ENCODE measurements around the gene MLLT3.

Gene MLLT3

DNA sequence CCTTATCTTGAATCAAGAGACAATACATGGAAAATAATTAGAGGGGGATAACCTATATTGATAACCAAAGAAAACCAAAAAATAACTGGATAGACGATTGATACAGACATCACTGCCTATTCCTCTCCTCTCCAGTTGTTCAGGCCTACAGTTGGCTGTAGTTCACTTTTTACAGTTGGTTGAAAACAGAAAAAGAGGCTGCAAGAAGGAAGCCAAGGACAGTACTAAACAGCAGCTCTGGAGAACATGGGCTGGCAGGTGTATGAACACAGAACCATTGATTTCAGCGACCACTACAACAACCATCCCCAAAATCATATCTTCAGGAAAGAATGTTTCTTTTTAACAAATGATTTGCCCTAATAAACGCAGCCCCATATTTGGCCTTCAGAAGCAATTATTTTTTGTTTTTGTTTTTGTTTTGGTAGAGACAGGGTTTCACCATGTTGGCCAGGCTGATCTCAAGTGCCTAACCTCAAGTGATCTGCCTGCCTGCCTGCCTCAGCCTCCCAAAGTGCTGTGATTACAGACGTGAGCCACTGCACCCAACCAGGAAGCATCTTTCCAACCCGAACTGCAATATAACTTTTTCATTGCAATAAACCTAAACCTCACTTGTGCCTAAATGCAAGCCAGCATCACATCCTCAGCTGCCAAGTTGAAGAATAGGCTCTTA is 64.3 kb downstream of the MLLT3 start:
- H3K4me3 ChIP-seq (ENCODE audit: low read depth, low read length), result peak overlapping the region; percentile 28
- TF ChIP-seq, protein P1, sequence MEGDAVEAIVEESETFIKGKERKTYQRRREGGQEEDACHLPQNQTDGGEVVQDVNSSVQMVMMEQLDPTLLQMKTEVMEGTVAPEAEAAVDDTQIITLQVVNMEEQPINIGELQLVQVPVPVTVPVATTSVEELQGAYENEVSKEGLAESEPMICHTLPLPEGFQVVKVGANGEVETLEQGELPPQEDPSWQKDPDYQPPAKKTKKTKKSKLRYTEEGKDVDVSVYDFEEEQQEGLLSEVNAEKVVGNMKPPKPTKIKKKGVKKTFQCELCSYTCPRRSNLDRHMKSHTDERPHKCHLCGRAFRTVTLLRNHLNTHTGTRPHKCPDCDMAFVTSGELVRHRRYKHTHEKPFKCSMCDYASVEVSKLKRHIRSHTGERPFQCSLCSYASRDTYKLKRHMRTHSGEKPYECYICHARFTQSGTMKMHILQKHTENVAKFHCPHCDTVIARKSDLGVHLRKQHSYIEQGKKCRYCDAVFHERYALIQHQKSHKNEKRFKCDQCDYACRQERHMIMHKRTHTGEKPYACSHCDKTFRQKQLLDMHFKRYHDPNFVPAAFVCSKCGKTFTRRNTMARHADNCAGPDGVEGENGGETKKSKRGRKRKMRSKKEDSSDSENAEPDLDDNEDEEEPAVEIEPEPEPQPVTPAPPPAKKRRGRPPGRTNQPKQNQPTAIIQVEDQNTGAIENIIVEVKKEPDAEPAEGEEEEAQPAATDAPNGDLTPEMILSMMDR (IDR thresholded peaks at IDR 0.05; ENCODE audit: low read depth, low read length), result no peak

DNA sequence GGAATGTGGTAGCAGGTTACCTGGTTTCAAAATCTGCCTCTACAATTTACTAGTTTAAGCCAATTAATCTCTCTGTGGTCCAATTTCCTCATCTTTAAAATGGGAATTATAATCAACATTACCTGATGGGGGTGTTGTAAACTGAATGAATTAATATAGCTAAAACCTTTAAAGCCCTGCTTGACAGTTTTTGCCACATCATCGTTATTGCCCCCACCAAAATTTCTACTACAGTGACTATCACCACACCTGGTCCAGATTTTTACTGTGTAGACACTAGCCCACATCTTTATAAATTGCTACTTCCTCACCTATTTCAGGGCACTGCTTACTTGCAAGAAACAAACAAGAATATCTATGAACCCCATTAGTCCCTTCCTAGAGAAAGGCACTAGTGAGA is 65.0 kb downstream of the MLLT3 start:
- H3K4me3 ChIP-seq (ENCODE audit: low read depth, low read length), result no peak overlapping the region
- TF ChIP-seq, protein P1 (IDR thresholded peaks at IDR 0.05; ENCODE audit: low read depth, low read length), result no peak

DNA sequence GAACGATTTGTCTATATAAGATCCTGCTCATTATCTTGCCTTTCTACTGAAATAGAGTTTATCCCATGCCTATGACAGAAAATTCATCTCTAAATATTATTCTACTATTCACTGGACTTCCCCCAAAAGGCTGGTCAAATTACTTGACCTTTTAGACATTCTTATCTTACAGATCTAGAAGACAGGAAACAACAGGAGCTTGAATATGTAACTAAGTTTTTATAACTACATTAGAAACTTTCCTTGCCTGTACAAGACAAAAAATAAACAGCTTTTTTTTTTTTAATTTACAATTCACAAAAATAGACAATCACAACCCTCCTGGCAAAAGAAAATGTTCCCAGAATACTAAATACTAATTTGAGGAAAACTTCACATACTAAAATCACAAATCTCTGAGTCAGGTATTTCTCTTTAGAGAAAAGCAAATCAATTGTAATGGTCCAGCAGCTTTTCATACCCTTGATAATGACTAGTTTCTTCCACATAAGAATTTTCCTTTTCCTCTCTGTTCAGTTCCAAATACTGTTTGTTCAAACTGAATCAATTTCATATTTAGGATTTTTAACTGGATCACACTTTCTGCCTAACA is 68.6 kb downstream of the MLLT3 start:
- TF ChIP-seq, protein P1 (IDR thresholded peaks at IDR 0.05; ENCODE audit: low read depth, low read length), result no peak
- no peak overlapping the region for H3K4me3 ChIP-seq (ENCODE audit: low read depth, low read length)

- TF ChIP-seq, protein P1 (IDR thresholded peaks at IDR 0.05; ENCODE audit: low read depth, low read length), result no peak
- no peak overlapping the region for H3K4me3 ChIP-seq (ENCODE audit: low read depth, low read length)
These were observed 69.3 kb downstream of the MLLT3 start for GRCh38 chr9:20552874-20553557.

GRCh38 chr9:20551835-20552234 is 70.5 kb downstream of the MLLT3 start:
- no peak overlapping the region for H3K4me3 ChIP-seq (ENCODE audit: low read depth, low read length)
- TF ChIP-seq, protein P1 (IDR thresholded peaks at IDR 0.05; ENCODE audit: low read depth, low read length), result no peak

DNA sequence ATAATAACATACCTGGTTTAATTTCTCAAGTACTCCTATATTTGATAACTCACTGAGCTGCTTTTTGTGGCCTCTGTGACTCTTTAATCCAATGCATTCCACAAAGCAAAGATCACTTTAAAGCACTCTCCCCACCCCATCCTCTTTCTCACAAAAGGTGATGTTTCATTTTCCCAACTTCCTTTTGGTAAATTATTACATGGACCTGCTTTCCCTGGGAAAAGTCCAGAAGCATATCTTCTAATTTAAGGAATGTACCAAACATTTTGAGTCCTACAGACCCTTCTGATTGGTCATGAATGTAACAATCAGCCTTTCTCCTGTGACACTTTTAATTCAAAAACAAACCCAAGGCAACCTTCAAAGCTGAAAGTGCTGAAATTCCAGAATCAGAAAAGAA is 71.1 kb downstream of the MLLT3 start:
- TF ChIP-seq, protein P1 (IDR thresholded peaks at IDR 0.05; ENCODE audit: low read depth, low read length), result no peak
- H3K4me3 ChIP-seq (ENCODE audit: low read depth, low read length), result no peak overlapping the region

- TF ChIP-seq, protein P1 (IDR thresholded peaks at IDR 0.05; ENCODE audit: low read depth, low read length), result no peak
- H3K4me3 ChIP-seq (ENCODE audit: low read depth, low read length), result no peak overlapping the region
These were observed 72.0 kb downstream of the MLLT3 start for GRCh38 chr9:20550326-20550725.

All from WI38 (cell line).